Neural progenitor cell (in vitro differentiated cells): ENCODE results near the gene MPLKIP. TPM values are rescaled to one million over a fixed set of nuclear protein-coding genes. Genes with fewer than 3 reads are reported as not detected.

ENCODE experiments used
- DNase-seq: peaks from one replicate; pipeline ENCODE4 v3.0.0-alpha.2; 2016; ENCODE audit warnings: low spot score
- H2AFZ ChIP-seq: fragments of 200-600 bp; sonication (generic); replicated peaks from 2 replicates; pipeline ENCODE4 v1.6.1; 2016; ENCODE audit warnings: antibody characterized with exemption
- H3F3A ChIP-seq: fragments of 200-600 bp; sonication (generic); 2 replicates; pipeline ENCODE4 v1.6.1; 2016; ENCODE audit warnings: antibody characterized with exemption, low read depth
- H3K27ac ChIP-seq: fragments of 200-600 bp; sonication (generic); 2 replicates; pipeline ENCODE4 v1.5.1; 2016; ENCODE audit warnings: mild to moderate bottlenecking
- H3K27me3 ChIP-seq: fragments of 200-600 bp; sonication (generic); 2 replicates; pipeline ENCODE4 v1.6.1; 2016; ENCODE audit warnings: mild to moderate bottlenecking, moderate library complexity
- H3K36me3 ChIP-seq: fragments of 200-600 bp; sonication (generic); 2 replicates; pipeline ENCODE4 v1.5.1; 2016
- H3K4me1 ChIP-seq: fragments of 200-600 bp; sonication (generic); 2 replicates; pipeline ENCODE4 v1.6.1; 2016; ENCODE audit warnings: mixed run types
- H3K4me2 ChIP-seq: fragments of 200-600 bp; sonication (generic); 2 replicates; pipeline ENCODE4 v1.6.1; 2016
- H3K4me3 ChIP-seq: fragments of 200-600 bp; sonication (generic); 2 replicates; pipeline ENCODE4 v1.5.1; 2016
- H3K79me2 ChIP-seq: fragments of 200-600 bp; sonication (generic); 2 replicates; pipeline ENCODE4 v1.6.1; 2016; ENCODE audit warnings: low read depth
- H3K9ac ChIP-seq: fragments of 200-600 bp; sonication (generic); 2 replicates; pipeline ENCODE4 v1.6.1; 2016
- H3K9me3 ChIP-seq: fragments of 200-600 bp; sonication (generic); 2 replicates; pipeline ENCODE4 v1.5.1; 2016; ENCODE audit warnings: low read depth
- H4K20me1 ChIP-seq: fragments of 200-600 bp; sonication (generic); 2 replicates; pipeline ENCODE4 v1.6.1; 2016; ENCODE audit warnings: low read depth
- H3K27ac Mint-ChIP-seq: 3 replicates; pipeline ENCODE4 v1.8.0; 2021; ENCODE audit warnings: mixed read lengths
- H3K27me3 Mint-ChIP-seq: 2 replicates; pipeline ENCODE4 v1.8.0; 2022; ENCODE audit warnings: low read depth, mild to moderate bottlenecking, inconsistent platforms, moderate library complexity, mixed read lengths; ENCODE audit not compliant: insufficient read depth
- H3K36me3 Mint-ChIP-seq: 3 replicates; pipeline ENCODE4 v1.8.0; 2021; ENCODE audit warnings: mixed read lengths
- H3K4me1 Mint-ChIP-seq: 3 replicates; pipeline ENCODE4 v1.8.0; 2021; ENCODE audit warnings: mixed read lengths
- H3K4me3 Mint-ChIP-seq: 3 replicates; pipeline ENCODE4 v1.8.0; 2021; ENCODE audit warnings: mild to moderate bottlenecking, moderate library complexity, mixed read lengths
- H3K9me3 Mint-ChIP-seq: 3 replicates; pipeline ENCODE4 v1.8.0; 2020; ENCODE audit warnings: mixed read lengths
- EZH2 ChIP-seq: fragments of 200-600 bp; sonication (generic); IDR thresholded peaks from 2 replicates; pipeline ENCODE4 v1.6.1; 2017; ENCODE audit warnings: antibody characterized with exemption, mild to moderate bottlenecking, moderate library complexity
- EZH2phosphoT487 ChIP-seq: fragments of 200-600 bp; sonication (generic); IDR thresholded peaks from 2 replicates; pipeline ENCODE4 v1.6.1; 2017; ENCODE audit warnings: antibody characterized with exemption
- total RNA-seq: library from RNA; depleted of rRNA; stranded (reverse); fragments of >200 nt; gene quantifications from 2 replicates; pipeline ENCODE4 v1.2.3, GENCODE V29; 2015; ENCODE audit warnings: low replicate concordance
- TF ChIP-seq, protein P1 (sequence below): fragments of 200-600 bp; sonication (generic); IDR thresholded peaks from 2 replicates; pipeline ENCODE4 v1.5.1; 2017; ENCODE audit warnings: antibody characterized with exemption, mild to moderate bottlenecking

The MPLKIP gene
- total RNA-seq, 1 donor from 2014 or later: 48.4 TPM

DNA sequence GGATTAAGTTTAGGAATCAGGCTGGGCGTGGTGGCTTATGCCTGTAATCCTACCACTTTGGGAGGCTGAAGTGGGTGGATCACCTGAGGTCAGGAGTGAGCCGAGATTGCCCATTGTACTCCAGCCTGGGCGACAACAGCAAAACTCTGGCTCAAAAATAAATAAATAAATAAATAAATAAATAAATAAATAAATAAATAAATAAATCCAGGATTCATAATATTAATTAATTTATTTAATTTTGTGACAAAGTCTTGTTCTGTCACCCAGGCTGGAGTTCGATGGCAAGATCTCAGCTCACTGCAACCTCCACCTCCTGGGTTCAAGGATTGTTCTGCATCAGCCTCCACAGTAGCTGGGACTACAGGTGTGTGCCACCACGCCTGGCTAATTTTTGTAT, 4.6 kb upstream of the MPLKIP start:
- H3K36me3 ChIP-seq: no peaks in the 10 kb centered on the region
- Mint-ChIP-seq H3K27ac (no peak overlapping the region), H3K9me3 (no peaks in the 10 kb centered on the region), H3K4me3 (no peak overlapping the region), H3K27me3 (peaks cover 5% of the 10 kb centered on the region), H3K4me1 (no peaks in the 10 kb centered on the region), H3K36me3 (no peaks in the 10 kb centered on the region)
- no peaks in the 10 kb centered on the region for H3K4me1 ChIP-seq
- TF ChIP-seq EZH2phosphoT487 (no peak), EZH2 (no peak)
- TF ChIP-seq, protein P1, sequence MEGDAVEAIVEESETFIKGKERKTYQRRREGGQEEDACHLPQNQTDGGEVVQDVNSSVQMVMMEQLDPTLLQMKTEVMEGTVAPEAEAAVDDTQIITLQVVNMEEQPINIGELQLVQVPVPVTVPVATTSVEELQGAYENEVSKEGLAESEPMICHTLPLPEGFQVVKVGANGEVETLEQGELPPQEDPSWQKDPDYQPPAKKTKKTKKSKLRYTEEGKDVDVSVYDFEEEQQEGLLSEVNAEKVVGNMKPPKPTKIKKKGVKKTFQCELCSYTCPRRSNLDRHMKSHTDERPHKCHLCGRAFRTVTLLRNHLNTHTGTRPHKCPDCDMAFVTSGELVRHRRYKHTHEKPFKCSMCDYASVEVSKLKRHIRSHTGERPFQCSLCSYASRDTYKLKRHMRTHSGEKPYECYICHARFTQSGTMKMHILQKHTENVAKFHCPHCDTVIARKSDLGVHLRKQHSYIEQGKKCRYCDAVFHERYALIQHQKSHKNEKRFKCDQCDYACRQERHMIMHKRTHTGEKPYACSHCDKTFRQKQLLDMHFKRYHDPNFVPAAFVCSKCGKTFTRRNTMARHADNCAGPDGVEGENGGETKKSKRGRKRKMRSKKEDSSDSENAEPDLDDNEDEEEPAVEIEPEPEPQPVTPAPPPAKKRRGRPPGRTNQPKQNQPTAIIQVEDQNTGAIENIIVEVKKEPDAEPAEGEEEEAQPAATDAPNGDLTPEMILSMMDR: no peak
- no peak overlapping the region for H3K9ac ChIP-seq
- peaks cover 4% of the 10 kb centered on the region for H3K79me2 ChIP-seq
- H3K4me3 ChIP-seq: no peak overlapping the region
- H2AFZ ChIP-seq: no peak overlapping the region
- no peak overlapping the region for H3K4me2 ChIP-seq
- H4K20me1 ChIP-seq: no peaks in the 10 kb centered on the region
- no peak overlapping the region for H3K27ac ChIP-seq
- peaks cover 13% of the 10 kb centered on the region for H3F3A ChIP-seq
- peaks cover 15% of the 10 kb centered on the region for H3K27me3 ChIP-seq
- no peak for DNase-seq
- no peaks in the 10 kb centered on the region for H3K9me3 ChIP-seq

DNA sequence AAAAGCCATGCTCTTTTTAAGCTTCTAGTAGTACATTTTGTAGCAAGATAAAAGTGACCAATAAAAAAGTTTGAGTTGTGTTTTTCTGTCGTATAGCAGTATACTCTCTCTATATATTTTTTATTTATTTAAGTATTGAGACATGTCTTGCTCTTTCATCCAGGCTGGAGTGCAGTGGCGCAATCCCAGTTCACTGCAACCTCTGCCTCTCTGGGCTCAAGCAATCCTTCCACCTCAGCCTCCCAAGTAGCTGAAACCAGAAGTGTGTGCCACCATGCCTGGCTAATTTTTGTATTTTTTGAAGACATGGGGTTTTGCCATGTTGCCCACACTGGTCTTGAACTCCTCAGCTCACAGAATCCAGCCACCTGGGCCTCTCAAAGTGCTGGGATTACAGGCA, 3.1 kb upstream of the MPLKIP start:
- Histone ChIP-seq H3K27ac (no peak overlapping the region), H3K9ac (no peak overlapping the region), H3K4me2 (no peak overlapping the region), H3K79me2 (peaks cover 18% of the 10 kb centered on the region), H3F3A (peaks cover 13% of the 10 kb centered on the region), H2AFZ (no peak overlapping the region), H3K9me3 (no peaks in the 10 kb centered on the region), H3K4me1 (peaks cover 8% of the 10 kb centered on the region), H3K27me3 (peaks cover 15% of the 10 kb centered on the region), H3K4me3 (no peak overlapping the region), H3K36me3 (no peaks in the 10 kb centered on the region), H4K20me1 (peaks cover 9% of the 10 kb centered on the region)
- Mint-ChIP-seq H3K4me1 (peaks cover 5% of the 10 kb centered on the region), H3K27me3 (peaks cover 2% of the 10 kb centered on the region), H3K36me3 (no peaks in the 10 kb centered on the region), H3K4me3 (no peak overlapping the region), H3K9me3 (no peaks in the 10 kb centered on the region), H3K27ac (no peak overlapping the region)
- no peak for DNase-seq
- TF ChIP-seq EZH2phosphoT487: no peak
- TF ChIP-seq EZH2: no peak
- TF ChIP-seq, protein P1: no peak

DNA sequence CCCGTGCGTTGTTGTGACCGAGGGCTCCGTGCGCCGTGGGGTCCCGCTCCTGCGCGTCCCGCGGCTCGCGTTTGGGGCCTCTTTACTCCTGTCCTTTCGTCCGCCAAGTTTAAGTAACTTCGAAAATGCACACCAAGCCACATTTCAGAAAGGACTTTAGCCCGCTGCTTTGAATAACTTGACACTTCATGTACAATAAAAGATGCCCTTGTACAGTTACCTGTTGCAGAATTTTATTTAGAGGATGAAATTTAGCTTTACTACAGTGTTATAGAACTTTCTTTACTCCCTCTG, 842 bp upstream of the MPLKIP start:
- peak overlapping the region; percentile 91 for H3K4me2 ChIP-seq
- no peaks in the 10 kb centered on the region for H3K36me3 ChIP-seq
- H3K9ac ChIP-seq: no peak overlapping the region
- H3F3A ChIP-seq: peaks cover 13% of the 10 kb centered on the region
- TF ChIP-seq, protein P1: no peak
- no peak for TF ChIP-seq EZH2
- no peak for TF ChIP-seq EZH2phosphoT487
- H3K9me3 ChIP-seq: no peaks in the 10 kb centered on the region
- peak overlapping the region; percentile 89 for H3K4me3 Mint-ChIP-seq
- peaks cover 41% of the 10 kb centered on the region for H3K79me2 ChIP-seq
- H3K27me3 Mint-ChIP-seq: peaks cover 2% of the 10 kb centered on the region
- H3K4me1 Mint-ChIP-seq: peaks cover 12% of the 10 kb centered on the region
- no peak overlapping the region for H3K27ac Mint-ChIP-seq
- no peak for DNase-seq
- H3K4me1 ChIP-seq: peaks cover 9% of the 10 kb centered on the region
- H3K9me3 Mint-ChIP-seq: no peaks in the 10 kb centered on the region
- H3K27me3 ChIP-seq: peaks cover 15% of the 10 kb centered on the region
- H3K36me3 Mint-ChIP-seq: peaks cover 3% of the 10 kb centered on the region
- H3K4me3 ChIP-seq: peak overlapping the region; percentile 92
- H2AFZ ChIP-seq: peak overlapping the region; percentile 99
- no peak overlapping the region for H3K27ac ChIP-seq
- peaks cover 15% of the 10 kb centered on the region for H4K20me1 ChIP-seq
